ENCODE data around the gene TNFAIP8L2.

DNA sequence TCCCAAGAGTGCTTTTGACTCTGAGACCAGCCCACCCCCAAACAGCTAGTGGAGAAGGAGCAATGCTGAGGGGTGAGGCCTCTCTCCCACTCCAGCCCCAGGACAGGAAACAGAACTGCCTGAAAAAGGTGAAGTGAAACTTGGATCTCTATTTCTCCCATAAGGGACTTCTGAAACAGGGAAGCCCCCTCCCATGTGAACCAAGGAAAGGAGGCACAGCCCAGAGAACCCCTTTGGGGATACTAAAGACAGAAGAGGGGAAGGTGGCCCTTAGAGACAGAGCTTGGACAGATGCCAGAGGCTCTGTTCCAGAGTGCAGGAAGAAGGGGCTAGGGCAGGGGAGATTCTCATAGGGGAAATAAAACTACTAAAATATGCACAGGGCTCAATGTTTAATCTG lies 2.9 kb downstream of the TNFAIP8L2 start:
- TF ChIP-seq, protein P1, sequence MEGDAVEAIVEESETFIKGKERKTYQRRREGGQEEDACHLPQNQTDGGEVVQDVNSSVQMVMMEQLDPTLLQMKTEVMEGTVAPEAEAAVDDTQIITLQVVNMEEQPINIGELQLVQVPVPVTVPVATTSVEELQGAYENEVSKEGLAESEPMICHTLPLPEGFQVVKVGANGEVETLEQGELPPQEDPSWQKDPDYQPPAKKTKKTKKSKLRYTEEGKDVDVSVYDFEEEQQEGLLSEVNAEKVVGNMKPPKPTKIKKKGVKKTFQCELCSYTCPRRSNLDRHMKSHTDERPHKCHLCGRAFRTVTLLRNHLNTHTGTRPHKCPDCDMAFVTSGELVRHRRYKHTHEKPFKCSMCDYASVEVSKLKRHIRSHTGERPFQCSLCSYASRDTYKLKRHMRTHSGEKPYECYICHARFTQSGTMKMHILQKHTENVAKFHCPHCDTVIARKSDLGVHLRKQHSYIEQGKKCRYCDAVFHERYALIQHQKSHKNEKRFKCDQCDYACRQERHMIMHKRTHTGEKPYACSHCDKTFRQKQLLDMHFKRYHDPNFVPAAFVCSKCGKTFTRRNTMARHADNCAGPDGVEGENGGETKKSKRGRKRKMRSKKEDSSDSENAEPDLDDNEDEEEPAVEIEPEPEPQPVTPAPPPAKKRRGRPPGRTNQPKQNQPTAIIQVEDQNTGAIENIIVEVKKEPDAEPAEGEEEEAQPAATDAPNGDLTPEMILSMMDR (IDR thresholded peaks at IDR 0.05): no peak
- no peak for TF ChIP-seq POLR2A (IDR thresholded peaks at IDR 0.05)
